ENCODE results near the gene ZFR2.
"Not testable (repeated sequence)": the region's sequence is repeated elsewhere in the genome, so short reads cannot be mapped to it uniquely, and the experiment has no call there.

The ZFR2 gene

DNA sequence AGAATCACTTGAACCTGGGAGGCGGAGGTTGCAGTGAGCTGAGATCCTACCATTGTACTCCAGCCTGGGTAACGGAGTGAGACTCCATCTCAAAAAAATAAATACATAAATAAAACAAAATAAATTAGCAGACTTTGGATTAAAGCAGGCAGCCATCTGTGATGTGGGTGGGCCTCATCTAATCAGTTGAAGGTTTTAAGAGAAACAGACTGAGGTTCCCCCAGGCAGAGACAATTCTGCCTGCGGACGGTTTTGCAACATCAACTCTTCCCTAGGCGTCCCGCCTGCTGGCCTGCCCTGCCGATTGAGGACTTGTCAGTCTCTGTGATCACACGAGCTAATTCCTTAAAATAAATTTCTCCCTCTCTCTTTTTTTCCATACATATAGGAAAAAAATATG lies 35.4 kb upstream of the ZFR2 start:
- no peak overlapping the region for H3K4me3 ChIP-seq (ENCODE audit: low read depth, low read length)
- in situ Hi-C loops (cut with HindIII; ENCODE audit: low sequenced_read_pairs) = no loop called here
- no peak for DNase-seq (ENCODE audit: low read depth, low spot score)
- TF ChIP-seq, protein P1, sequence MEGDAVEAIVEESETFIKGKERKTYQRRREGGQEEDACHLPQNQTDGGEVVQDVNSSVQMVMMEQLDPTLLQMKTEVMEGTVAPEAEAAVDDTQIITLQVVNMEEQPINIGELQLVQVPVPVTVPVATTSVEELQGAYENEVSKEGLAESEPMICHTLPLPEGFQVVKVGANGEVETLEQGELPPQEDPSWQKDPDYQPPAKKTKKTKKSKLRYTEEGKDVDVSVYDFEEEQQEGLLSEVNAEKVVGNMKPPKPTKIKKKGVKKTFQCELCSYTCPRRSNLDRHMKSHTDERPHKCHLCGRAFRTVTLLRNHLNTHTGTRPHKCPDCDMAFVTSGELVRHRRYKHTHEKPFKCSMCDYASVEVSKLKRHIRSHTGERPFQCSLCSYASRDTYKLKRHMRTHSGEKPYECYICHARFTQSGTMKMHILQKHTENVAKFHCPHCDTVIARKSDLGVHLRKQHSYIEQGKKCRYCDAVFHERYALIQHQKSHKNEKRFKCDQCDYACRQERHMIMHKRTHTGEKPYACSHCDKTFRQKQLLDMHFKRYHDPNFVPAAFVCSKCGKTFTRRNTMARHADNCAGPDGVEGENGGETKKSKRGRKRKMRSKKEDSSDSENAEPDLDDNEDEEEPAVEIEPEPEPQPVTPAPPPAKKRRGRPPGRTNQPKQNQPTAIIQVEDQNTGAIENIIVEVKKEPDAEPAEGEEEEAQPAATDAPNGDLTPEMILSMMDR (IDR thresholded peaks at IDR 0.05; ENCODE audit: low read depth, low read length) = no peak

DNA sequence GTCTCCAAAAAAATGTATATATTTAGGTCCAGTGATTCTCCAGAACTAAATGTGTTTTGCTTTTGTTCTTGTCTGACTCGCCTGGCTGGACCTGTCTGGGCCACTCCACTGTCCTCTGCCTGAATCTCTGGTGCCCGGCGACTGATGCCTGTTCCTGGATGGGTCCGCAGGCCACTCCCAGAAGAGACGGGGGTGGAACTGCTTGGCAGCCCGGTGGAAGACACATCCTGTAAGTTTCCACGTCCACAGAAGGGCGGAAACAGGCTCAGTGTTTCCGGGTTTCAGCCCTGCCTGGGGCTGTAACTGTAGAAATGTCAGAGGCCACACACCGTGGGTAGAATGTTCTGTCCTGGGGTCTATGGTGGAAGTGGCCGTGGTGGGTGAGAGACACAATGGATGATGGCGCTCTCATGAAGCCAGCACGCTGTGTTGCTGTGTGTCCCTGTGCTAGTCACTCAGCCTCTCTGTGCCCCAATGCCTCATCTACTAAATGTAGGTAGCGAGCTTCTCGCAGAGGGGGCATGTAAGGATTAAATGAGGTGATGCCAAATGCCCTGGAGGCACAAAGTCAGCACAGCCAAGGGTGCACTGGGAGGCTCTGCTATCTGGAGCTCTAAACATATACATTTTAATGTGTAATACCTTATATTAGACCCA lies 33.6 kb upstream of the ZFR2 start:
- no peak overlapping the region for H3K4me3 ChIP-seq (ENCODE audit: low read depth, low read length)
- TF ChIP-seq, protein P1 (IDR thresholded peaks at IDR 0.05; ENCODE audit: low read depth, low read length) = no peak
- DNase-seq (ENCODE audit: low read depth, low spot score) = no peak
- in situ Hi-C loops (cut with HindIII; ENCODE audit: low sequenced_read_pairs) = no loop called here

DNA sequence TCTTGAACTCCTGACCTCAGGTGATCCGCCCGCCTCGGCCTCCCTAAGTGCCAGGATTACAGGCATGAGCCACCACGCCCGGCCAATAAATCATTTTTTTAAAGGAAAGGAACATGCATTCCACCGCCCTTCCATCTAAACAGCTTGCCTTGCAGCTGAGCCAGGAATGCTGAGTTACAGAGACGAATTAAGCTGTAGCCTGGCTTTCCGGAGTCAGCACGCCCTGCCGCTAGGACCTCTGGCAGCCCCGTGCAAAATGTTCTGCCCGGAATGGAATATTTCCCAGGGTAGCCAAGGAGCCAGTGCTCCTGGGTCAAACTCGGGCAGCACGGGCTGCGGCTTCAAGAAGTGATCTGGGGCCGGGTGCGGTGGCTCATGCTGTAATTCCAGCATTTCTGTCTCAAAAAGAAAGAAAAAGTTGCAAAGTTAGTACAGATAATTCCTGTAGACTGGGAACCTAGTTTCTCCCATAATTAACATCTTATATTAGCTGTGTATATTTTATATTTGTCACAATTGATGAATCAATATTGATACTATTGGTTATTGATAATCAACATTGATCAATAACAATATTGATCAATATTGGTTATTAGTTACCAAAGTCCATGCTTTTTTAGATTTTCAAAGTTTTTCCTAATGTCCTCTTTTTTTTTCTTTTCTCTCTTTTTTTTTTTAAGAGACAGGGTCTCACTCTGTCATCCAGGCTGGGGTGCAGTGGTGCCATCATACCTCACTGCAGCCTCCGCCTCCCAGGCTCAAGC lies 30.9 kb upstream of the ZFR2 start:
- TF ChIP-seq, protein P1 (IDR thresholded peaks at IDR 0.05; ENCODE audit: low read depth, low read length) = no peak
- H3K4me3 ChIP-seq (ENCODE audit: low read depth, low read length) = no peak overlapping the region
- no peak for DNase-seq (ENCODE audit: low read depth, low spot score)
- in situ Hi-C loops (cut with HindIII; ENCODE audit: low sequenced_read_pairs) = no loop called here

DNA sequence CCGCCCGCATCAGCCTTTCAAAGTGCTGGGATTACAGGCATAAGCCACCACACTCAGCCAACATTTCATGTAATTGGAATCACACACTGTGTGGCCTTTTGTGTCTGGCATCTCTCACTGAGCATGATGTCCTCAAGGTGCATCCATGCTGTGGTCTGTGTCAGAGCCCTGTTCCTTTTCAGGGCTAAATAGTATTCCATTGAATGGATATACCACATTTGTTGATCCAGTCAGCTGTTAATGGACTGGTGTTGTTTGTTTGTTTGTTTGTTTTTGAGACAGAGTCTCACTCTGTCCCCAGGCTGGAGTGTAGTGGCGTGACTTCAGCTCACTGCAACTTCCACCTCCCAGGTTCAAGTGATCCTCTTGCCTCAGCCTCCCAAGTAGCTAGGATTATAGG lies 29.6 kb upstream of the ZFR2 start:
- no peak for DNase-seq (ENCODE audit: low read depth, low spot score)
- no peak overlapping the region for H3K4me3 ChIP-seq (ENCODE audit: low read depth, low read length)
- in situ Hi-C loops (cut with HindIII; ENCODE audit: low sequenced_read_pairs) = no loop called here
- TF ChIP-seq, protein P1 (IDR thresholded peaks at IDR 0.05; ENCODE audit: low read depth, low read length) = no peak

DNA sequence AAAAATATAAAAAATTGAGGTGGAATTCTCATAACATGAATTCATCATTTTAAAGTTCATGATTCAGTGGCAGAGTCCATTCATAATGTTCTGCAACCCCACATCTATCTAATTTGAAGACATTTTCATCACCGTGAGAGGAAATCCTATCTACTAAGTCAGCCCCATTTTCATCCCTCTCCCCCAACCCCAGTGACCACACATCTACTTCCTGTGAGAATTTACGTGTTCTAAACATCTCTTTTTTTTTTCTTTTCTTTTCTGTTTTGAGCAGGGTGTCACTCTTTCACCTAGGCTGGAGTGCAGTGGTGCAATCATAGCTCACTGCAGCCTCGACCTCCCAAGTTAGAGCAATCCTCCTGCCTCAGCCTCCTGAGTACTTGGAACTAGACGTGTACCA lies 29.1 kb upstream of the ZFR2 start:
- DNase-seq (ENCODE audit: low read depth, low spot score) = no peak
- TF ChIP-seq, protein P1 (IDR thresholded peaks at IDR 0.05; ENCODE audit: low read depth, low read length) = no peak

DNA sequence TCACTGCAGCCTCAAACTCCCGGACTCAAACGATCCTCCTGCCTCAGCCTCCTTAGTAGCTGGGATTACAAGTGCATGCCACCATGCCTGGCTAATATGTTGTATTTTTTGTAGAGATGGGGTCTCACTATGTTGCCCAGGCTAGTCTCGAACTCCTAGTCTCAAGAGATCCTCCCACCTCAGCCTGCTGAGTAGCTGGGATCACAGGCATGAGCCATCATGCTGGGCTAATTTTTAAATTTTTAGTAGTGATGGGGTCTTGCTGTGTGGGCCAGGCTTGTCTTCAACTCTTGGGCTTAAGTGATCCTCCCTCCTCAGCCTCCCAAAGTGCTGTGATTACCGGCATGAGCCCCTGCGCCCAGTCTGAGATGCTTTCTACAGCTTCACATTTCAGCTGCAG lies 26.9 kb upstream of the ZFR2 start:
- no peak overlapping the region for H3K4me3 ChIP-seq (ENCODE audit: low read depth, low read length)
- TF ChIP-seq, protein P1 (IDR thresholded peaks at IDR 0.05; ENCODE audit: low read depth, low read length) = no peak
- in situ Hi-C loops (cut with HindIII; ENCODE audit: low sequenced_read_pairs) = no loop called here
- no peak for DNase-seq (ENCODE audit: low read depth, low spot score)

More for the DNA sequence above, 29.1 kb upstream of the ZFR2 start:
- in situ Hi-C loops (cut with HindIII; ENCODE audit: low sequenced_read_pairs) = no loop called here
- no peak overlapping the region for H3K4me3 ChIP-seq (ENCODE audit: low read depth, low read length)

DNA sequence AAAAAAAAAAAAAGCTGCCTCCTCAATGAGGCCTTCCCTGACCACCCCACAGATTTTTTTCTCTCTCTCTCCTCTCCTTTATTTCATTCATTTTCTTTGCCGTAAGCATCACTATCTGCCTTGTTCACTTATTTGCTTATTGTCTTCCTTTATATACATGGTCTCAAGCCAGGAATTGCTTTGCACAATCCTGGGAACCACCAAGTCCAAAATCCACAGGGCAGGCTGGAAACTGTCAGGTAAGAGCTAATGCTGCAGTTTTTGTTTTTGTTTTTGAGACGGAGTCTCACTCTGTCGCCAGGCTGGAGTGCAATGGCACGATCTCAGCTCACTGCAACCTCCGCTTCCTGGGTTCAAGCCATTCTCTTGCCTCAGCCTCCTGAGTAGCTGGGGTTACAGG lies 26.1 kb upstream of the ZFR2 start:
- in situ Hi-C loops (cut with HindIII; ENCODE audit: low sequenced_read_pairs); DNase-seq (ENCODE audit: low read depth, low spot score); H3K4me3 ChIP-seq (ENCODE audit: low read depth, low read length): not testable (repeated sequence)
